ENCODE measurements around the gene DNM1. TPM values are rescaled to one million over a fixed set of nuclear protein-coding genes. Genes with fewer than 3 reads are reported as not detected.

Gene DNM1
- total RNA-seq, 4 donors from 2014 or later, result 22.8 to 53.5 (median 44.5) TPM

DNA sequence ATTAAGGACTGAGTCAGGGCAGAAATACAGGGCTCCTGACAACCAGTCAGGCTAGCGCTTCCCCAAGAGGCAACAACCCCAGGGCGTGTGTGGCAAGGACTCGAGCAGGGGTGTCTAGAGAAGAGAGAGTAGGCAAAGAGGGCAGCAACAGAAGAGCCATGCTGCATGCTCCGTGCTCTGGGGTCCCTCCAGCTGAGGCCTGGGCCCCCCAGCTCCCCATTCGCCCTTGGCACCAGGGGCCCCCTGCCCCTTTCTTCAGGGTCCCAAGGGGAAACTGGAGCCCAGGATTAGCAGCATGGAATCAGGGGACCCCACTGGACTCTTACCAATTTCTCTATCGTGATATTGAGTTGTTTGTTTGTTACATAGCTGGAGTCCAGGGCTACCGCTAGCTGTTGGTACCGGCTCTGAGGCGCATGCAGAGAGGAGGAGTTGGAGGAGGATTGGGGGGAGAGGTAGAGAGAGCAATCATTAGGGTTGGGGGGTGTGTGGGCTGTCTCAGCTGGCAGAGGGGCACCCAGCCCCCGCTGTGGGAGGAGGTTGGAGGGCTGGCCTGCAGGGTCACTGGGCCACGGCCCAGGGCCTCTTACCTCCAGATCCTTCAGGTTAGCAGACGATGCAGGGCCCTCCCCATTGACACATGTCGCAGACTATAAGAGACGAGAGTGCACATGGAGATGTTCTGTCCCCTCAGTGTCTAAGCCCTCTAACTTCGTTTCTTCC is 63.9 kb downstream of the DNM1 start:
- TF ChIP-seq, protein P1, sequence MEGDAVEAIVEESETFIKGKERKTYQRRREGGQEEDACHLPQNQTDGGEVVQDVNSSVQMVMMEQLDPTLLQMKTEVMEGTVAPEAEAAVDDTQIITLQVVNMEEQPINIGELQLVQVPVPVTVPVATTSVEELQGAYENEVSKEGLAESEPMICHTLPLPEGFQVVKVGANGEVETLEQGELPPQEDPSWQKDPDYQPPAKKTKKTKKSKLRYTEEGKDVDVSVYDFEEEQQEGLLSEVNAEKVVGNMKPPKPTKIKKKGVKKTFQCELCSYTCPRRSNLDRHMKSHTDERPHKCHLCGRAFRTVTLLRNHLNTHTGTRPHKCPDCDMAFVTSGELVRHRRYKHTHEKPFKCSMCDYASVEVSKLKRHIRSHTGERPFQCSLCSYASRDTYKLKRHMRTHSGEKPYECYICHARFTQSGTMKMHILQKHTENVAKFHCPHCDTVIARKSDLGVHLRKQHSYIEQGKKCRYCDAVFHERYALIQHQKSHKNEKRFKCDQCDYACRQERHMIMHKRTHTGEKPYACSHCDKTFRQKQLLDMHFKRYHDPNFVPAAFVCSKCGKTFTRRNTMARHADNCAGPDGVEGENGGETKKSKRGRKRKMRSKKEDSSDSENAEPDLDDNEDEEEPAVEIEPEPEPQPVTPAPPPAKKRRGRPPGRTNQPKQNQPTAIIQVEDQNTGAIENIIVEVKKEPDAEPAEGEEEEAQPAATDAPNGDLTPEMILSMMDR (IDR thresholded peaks at IDR 0.05; ENCODE audit: low read depth), result no peak

DNA sequence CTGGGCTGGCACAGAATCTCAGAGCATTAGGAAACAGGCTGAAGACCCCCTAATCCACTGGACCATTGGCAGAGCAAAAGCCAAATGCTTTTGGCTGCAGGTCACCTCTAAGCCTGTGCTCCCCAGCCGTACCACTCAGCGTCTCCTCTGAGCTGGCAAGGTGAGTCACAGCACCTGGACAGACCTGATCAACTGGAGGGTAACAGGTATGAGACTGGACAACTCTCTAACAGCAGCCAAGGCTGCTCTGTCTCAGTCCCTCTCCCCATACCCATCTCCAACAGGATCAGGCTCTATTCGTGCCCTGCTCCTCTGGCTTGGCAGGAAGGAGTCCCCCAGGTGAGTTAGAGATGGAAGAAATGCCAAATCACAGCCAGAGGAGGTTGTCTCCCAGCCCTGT is 67.9 kb downstream of the DNM1 start:
- TF ChIP-seq, protein P1 (IDR thresholded peaks at IDR 0.05; ENCODE audit: low read depth), result no peak

DNA sequence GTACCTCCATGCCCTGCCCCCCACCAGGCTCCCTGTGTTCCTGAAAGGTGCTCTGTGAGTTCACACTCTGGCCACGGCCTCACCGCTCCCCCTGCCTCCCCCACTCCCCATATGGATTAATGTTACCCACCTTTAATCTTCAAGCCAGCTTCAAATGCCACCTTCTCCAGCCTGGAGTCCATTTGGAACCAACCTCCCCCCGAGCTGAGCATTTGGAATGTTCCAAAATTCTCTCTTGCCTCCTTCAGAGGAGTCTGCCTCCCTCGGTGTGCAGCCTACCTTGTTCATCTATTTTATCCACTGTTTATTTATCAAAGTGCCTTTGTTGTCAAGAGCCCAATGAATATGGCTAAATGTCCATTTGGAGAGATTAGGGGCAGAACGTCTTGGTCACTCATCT is 68.3 kb downstream of the DNM1 start:
- TF ChIP-seq, protein P1 (IDR thresholded peaks at IDR 0.05; ENCODE audit: low read depth), result no peak

DNA sequence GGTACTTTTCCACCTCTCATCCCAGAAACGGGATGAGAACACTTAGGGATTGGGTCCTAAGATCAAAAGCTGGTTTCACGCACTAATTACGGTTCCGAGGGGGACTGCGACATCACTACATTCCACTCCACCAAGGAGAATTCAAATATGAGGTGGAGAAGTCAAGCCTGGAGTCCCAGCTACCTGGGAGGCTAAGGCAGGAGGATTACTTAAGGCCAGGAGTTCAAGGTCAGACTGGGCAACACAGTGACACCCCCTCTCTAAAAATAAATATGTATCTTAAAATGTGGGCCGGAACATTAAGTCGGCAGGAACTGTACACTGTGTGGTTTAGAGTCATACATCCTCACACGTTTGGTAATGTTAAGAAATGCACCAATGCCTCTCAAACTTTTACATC is 71.1 kb downstream of the DNM1 start:
- TF ChIP-seq, protein P1 (IDR thresholded peaks at IDR 0.05; ENCODE audit: low read depth), result no peak

DNA sequence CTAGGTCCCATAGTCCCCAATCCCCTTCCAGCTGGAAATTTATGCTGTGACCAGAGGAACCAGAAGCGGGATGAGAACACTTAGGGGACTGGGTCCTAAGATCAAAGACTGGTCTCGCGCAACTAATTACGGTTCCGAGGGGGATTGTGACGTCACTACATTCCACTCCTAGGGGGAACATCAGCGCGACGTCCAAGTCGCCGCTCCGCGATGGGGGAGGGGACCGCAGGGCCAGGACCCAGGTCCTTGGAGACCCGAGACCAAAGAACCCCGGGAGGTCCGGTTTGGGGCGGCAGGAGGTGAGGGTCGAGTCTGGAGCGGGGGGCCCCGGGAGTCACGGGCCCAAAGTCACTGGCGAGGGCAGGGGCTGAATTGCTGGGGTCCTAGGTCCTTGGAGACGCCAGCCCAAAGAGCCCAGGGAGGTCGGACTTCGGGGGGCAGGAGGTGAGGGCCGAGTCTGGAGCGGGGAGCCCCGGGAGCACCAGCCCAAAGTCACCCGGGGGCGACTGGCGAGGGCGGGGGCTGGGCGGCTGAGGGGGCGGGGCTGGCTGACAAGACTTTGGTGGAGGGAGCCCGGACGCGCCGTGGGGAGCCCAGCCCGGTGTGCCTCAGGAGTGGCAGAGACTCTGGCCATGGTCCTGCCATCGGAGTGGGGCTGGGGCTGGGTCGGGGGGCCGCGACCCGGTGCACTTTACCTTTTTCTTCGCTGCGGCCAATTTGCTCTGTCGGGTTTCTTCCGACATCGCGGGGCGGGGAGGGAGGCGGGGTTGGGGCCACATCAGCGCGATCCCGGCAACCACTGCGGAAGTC is 72.2 kb downstream of the DNM1 start, which contains the start of gene GOLGA2:
Gene GOLGA2, minus strand, starts transcription at position 810 of the 810 bp plus-strand sequence. Its CDS starts 31 bp downstream, at position 779.
- TF ChIP-seq, protein P1 (IDR thresholded peaks at IDR 0.05; ENCODE audit: low read depth), result no peak

DNA sequence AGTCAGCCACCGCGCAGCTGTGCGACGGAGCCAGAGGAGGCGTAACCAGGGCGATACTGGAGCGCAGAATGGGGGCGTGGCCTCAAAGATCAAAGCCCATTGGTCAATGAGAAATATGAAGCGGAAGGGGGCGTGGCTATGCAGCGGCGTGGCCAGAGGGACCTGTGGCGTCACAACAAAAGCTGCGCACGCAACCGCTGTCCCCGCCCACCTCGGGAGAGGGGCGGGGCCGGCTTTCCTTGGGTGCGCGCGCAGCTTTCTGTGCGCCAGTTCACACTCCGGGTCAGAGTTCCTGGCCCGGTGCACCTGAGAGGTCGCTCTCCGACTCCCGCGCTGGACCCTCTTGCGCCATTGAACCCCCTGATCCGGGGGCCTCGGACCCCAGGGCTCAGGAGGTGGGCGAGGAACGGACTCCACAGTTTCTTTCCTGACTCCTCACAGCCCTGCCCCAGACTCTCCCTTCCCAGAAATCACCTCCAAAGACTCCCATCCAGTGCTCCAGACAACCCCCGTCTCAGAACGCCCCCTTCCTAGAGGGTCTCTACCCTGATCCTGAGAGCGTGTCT is 72.9 kb downstream of the DNM1 start, which contains the start of gene SWI5:
Gene SWI5, plus strand, starts transcription at position 269 of the 566 bp plus-strand sequence.
- TF ChIP-seq, protein P1 (IDR thresholded peaks at IDR 0.05; ENCODE audit: low read depth), result no peak
